Skeletal muscle cell (primary cell): ENCODE data around the gene TAMM41.

Source experiments
- DNase-seq: peaks from one replicate; pipeline ENCODE4 v3.0.0-alpha.2; 2010; ENCODE audit warnings: low read depth
- H3K4me3 ChIP-seq: 2 replicates; pipeline ENCODE4 v1.5.1; 2011; ENCODE audit warnings: low read depth, mild to moderate bottlenecking, control low read depth, low read length, moderate library complexity

TAMM41 gene

DNA sequence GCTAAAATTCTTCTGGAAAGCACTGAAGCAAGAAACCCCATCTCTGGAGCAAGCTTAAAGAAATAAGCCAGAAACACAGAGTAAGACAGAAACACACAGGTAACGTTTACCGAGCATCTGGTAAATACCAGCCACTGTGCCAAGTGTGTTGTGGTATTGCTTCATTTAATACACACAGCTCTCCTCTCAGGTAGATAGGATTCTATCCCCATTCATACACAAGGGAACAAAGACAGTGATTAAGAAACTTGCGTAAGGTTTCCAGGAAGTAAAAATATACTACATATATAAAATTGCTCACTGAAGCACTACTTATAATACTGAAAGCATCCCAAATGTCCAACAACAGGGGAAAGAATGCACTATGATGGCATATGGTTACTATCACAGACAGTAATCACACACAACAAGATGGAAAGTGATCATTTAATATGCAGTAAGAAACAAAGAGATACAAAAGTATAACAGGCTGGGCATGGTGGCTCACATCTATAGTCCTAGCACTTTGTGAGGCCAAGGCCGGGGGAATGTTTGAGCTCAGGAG is 27.5 kb downstream of the TAMM41 start:
- no peak for DNase-seq
- no peak overlapping the region for H3K4me3 ChIP-seq

DNA sequence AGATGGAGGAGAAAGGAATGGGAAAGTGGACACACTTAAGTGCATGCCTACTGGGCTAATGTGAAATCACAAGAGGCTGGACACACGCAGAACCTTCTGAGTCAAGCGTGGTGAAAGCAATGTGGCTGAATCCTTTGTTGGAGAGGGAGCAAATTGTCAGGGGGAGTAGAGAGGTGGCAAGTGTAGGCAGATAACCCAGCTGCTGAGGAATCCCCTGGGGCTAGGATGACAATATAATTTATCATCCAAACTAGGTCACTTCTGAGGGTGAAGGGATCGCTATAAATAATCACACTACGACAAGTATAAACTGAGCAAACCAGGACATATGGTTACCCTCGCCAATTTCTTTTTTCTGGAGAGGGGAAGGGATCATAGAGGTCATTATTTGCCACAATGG is 28.7 kb downstream of the TAMM41 start:
- DNase-seq = no peak
- no peak overlapping the region for H3K4me3 ChIP-seq

DNA sequence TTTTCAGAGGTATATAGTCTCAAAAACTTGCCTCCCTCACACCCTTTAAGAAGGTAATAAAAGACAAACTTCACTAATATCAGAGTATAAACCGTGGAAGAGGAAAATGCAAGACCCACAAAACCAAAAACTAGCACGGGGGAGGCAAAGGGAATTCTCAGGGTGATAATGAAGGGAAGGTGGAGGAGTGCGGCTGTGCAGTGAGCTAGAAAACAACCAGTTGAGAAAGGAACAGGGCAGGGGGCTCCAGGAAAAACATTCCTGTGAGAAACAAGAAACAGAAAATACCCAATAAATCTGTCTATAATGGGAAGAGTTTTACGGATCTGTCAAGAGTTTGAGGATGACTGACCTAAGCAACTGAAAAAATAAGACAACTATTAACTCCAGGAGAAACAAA is 31.6 kb downstream of the TAMM41 start:
- no peak for DNase-seq
- H3K4me3 ChIP-seq = no peak overlapping the region

DNA sequence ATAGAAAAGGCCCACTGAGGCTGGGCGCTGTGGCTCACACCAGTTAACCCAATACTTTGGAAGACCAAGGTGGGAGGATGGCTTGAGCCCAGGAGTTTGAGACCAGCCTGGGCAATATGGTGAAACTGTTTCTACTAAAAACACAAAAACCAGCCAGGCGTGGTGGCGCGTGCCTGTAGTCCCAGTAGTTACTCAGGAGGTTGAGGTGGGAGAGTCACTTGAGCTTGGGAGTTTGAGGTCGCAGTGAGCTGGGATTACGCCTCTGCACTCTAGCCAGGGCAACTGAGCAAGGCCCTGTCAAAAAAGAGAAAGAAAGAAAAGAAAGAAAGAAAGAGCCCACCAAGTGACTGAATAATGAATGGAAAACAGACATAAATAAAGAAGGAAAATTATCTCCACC is 32.0 kb downstream of the TAMM41 start:
- DNase-seq = no peak
- no peak overlapping the region for H3K4me3 ChIP-seq

DNA sequence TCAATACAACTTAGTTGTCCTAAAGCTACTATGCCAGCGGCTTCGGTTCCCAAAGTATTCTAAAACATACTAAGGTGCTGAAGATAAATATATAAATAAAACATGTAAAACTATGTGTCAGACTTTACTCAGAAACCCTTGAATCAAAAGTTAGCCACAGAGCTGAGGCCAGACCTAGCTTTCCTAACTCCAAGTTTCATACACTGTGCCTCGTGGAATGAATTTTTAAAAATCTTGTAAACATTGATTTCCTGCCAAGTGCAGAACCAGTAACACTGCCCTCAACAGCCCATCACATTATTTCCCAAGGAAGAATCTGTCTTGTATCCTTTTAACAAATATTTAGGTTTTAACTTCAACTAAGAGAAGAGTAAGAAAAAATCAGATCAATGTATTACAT is 36.4 kb downstream of the TAMM41 start:
- DNase-seq = no peak
- H3K4me3 ChIP-seq = no peak overlapping the region

DNA sequence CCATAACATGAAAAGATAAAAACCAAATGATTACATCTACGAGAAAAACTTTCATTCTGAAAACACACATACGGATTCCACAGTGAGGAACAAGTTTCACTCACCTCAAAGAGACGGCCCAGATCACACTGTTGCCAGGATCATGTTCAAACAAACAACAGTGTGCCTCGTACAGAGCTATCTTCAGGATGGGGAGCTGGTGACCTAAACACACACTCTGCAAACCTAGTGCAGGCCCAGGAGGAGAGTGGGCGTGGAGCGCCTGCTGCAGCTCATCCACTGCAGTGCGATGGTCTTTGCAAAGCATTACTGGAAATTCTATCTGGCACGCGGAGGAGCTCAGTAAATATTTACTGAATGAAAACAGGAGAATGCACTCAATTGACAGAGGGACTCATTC is 38.5 kb downstream of the TAMM41 start:
- DNase-seq = no peak
- no peak overlapping the region for H3K4me3 ChIP-seq

DNA sequence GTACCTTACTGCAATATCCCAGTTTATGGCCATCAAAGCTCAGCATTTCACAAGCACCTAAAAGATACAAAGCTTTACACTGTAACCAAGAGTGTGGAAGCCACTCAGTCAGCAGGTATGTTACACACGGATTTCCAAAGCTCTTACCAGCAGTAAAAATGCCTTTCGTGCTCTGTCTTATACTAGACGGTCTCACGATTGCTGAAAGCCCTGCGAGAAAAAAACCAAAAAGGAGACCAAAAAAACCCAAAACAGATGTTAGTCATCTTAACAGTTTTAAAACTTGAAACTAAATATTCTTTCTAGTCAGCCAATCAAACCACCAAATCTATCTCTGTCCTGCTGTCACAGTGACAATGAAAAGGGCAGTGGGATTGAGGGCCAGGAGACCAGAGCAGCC is 39.0 kb downstream of the TAMM41 start:
- DNase-seq = no peak
- H3K4me3 ChIP-seq = no peak overlapping the region

DNA sequence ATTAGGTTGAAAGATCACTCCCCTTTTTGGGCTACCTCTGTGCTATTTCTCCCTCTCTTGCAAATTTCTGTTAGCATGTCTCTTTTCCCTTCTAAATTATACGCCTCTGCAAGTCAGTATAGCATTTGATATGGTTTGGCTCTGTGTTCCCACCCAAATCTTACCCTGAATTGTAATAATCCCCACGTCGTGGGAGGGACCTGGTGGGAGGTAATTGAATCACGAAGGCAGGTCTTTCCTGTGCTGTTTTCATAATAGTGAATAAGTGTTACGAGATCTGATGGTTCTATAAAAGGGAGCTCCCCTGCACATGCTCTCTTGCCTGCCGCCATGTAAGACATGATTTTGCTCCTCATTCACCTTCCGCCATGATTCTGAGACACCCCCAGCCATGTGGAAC is 41.0 kb downstream of the TAMM41 start:
- DNase-seq = no peak
- H3K4me3 ChIP-seq = no peak overlapping the region

DNA sequence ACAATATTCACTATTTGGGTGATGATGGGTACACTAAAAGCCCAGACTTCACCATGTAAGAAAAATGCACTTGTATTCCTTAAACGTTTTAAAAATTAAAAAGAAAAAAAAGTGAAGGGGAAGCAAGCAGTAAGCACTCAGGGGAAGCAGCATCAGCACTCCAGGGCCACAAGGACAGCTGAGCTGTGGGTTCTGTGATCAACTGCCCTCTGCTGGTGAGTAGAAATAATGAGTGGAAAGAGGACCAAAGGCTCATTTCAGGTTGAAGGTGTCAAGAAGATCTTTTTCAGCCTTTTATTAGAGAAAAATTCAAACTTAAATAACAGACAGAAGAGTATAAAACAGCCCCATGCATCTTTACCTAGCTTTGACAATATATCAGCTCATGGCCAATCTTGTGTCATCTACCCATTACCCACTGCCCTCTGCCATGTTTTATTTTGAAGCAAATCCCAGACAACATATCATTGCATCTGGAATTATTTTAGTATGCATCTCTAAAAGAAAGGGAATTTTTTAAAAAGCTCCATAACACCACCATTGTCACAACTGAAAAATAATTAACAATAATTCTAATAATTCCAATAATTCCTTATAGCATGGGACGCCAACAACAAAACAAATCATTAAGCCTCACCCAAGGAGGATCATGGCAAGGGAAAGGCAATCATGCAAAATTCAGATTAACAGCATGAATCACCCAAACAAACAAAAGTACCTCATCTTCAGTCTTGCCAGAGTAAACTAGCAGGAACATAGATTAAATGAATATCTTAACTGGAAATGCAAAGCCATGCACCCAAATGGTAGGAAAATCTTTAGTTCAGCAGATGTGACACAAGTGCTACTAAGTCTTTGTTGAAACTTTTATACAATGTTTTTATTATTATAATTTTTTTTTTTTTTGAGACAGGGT is 42.5 kb downstream of the TAMM41 start:
- H3K4me3 ChIP-seq = no peak overlapping the region
- DNase-seq = no peak

DNA sequence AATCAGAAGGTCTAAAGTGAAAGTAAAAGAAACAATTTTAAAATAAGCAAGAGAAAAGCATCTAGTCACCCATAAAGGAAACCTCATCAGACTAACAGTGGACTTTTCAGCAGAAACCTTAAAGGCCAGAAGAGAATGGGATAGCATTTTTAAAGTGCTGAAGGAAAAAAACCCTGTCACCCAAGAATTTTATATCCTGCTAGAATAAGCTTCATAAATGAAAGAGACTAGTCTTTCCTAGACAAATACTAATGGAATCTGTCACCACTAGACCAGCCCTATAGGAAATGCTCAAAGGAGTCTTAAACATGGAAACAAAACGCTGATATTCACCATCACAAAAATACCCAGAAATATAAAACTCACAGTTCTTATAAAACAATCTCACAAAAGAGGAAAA is 46.9 kb downstream of the TAMM41 start:
- no peak for DNase-seq
- H3K4me3 ChIP-seq = no peak overlapping the region

DNA sequence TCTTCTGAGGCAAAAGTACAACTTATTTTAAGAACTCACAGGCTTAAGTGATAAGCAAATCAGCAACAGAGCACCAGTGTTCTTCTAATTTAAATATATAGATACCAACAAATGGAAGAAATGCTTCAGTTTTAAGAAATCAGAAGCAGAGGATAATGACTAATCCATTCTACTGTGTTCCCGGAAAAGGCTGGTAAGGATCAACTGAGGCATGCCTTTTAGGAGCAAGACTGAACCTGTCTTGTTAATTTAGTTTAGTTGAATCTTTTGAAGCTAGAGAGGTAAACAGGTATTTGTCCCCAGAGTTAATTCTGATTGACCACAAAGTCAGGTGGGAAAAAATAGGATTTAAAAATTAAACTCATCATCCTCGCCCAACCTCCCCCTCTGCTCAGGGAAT is 51.8 kb downstream of the TAMM41 start:
- no peak for DNase-seq
- no peak overlapping the region for H3K4me3 ChIP-seq

DNA sequence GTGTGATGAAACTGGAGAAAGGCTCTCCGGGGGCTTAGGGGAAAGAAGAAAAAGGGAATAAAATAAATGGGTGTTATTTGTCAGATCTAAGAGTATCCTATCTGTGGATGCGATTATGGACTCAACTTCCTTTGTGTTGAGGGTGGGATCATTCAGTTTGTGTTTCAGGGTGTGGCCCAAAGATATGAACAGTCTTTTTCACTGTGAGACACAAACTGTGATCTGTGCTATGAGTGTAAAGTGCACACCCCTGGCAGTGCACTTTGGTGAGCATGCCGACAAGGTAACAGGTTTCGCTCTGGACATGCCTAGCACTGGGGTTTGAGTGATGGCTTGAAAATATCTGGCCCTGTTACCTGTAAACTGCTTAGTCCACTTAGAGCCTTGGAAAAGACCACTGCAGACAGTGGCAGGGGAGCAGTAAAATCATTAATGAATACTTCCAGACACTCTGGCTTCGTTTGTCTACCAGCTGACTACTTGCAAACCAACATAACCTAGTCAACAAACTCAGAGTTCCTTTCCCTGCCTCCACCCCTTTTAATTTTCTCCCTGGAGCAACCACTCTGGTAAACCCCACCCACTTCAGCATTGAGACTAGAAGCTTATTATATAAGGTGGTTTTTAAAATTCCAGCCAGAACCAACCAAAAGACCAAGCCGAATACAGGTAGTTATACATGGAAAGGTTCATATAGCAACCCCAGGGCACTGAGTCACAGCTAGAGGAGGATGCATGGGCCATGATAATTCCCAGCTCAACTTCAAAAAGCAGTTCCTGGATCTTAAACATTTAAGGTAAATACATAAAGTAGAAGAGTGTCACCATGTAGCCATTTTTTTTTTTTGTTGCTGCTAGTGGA is 55.1 kb downstream of the TAMM41 start:
- no peak for DNase-seq

DNA sequence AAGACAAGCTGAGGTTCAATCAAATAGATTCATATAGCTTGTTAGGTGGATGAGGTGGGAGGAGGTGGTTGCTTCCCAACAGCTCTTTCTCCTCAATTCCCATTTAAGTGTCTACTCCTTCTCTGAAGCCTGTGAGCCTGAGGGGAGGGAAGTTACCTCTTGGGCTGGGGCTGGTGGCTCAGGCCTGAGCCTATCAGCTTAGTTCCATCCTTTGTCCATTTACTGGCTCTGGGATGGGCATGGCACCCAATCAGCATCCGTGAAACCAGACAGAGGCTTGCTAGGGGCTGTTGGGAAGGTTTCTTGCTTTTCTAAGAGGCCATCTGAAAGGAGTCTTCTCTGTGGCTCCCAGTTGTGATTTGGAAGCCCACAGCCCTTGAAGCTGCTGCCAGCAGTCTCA is 57.3 kb downstream of the TAMM41 start:
- DNase-seq = no peak

More for the DNA sequence above, 55.1 kb downstream of the TAMM41 start:
- H3K4me3 ChIP-seq = no peak overlapping the region

DNA sequence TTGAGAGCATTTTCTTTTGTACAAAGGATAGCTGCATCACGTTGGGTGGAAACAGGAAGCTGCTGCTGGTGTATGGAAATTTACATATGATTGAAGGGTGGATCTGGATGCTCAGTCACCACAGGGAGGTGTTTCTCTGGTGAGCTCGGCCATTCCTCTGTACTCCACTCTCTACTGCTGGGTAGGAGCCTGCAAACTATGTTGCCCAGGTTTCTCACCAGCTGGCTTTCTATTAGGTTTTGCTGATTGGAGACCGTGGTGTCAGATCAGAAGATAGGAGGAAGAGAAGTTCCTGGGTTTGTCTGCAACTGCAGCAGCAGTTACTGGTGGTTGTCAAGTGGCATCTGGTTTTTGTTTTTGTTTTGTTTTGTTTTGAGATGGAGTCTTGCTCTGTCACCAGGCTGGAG is 61.7 kb downstream of the TAMM41 start:
- no peak for DNase-seq
- no peak overlapping the region for H3K4me3 ChIP-seq

More for the DNA sequence above, 57.3 kb downstream of the TAMM41 start:
- no peak overlapping the region for H3K4me3 ChIP-seq

DNA sequence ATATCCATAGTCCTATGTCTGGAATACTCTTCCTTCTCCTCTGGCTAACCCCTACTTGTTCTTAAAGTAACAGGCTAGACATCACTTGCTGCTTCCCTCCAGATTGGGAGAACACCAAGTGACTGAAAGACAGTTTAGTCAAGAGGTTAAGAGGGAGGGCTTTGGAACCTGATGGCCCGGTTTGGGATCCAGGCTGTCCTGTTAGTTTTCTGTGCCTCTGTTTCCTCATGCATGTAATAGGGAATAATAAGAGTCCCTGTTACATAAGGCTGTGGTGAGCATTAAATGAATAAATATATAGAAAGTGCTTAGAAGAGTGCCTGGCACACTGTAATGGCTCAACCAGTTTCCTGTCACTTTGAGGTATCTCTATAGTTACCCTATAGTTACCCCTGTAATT is 66.3 kb downstream of the TAMM41 start:
- no peak for DNase-seq
- no peak overlapping the region for H3K4me3 ChIP-seq

DNA sequence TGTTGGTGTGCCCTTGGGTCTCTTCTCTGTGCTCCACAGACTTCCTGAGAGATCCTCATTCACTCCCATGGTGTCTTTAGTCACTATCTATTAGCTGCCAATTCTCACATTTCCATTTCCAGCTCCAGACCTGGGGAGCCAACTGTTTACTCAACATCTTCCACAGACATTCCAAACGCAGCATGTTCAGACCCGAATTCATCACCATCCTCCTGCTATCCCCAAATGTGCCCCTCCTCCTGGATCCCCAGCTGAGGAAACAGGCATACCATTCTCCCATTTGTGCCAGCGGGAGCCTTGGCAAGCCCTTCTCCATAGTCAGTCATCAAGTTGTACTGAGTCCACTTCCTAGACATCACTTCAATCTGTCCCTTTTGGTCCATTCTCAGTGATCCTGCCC is 67.1 kb downstream of the TAMM41 start:
- H3K4me3 ChIP-seq = no peak overlapping the region
- no peak for DNase-seq

DNA sequence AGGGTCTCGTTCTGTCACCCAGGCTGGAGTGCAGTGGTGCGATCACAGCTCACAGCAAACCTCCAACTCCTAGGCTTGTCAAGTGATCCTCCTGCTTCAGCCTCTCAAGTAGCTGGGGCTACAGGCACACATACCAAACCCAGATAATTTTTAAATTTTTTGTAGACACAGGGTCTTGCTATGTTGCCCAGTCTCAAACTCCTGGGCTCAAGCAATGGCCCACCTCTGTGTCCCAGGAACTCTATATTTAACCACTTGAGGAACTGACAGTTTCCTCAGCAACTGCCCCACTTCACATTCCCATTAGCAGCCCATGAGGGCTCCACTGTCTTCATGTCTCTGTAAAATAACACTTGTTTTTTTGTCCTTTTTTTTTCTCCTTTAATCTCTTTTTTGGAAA is 68.4 kb downstream of the TAMM41 start:
- no peak for DNase-seq
- no peak overlapping the region for H3K4me3 ChIP-seq

DNA sequence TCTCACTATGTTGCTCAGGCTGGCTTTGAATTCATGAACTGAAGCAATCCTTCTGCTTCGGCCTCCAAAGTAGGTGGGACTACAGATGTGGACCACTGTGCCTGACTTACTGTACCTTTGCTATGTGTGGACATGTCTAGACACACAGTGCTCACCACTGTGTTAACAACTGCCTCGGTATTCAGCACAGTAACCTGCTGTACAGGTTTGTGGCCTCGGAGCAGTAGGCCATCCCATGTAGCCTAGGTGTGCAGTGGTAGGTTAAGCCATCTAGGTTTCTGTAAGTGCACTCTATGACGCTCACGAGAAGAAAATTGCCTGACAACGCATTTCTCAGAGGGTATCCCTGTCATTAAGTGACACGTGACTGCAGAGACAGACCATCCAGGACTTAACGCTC is 70.3 kb downstream of the TAMM41 start:
- DNase-seq = no peak
- no peak overlapping the region for H3K4me3 ChIP-seq

DNA sequence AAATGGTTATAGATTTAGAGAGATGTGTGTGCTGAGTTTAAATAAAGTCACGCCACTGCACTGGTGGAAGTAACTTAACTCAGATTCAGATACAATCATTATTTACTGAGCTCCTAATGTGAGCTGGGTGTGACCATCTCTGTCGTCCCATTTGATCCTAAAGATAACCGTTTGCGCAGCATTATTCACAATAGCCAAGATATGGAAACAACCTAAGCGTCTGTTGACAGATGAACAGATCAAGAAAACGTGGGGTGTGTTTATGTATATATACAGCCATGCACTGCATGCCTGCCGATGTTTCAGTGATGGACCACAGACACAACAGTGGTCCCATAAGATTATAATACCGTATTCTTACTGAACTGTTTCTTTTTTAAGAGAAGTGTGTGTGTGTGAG is 71.2 kb downstream of the TAMM41 start:
- DNase-seq = no peak
- no peak overlapping the region for H3K4me3 ChIP-seq

DNA sequence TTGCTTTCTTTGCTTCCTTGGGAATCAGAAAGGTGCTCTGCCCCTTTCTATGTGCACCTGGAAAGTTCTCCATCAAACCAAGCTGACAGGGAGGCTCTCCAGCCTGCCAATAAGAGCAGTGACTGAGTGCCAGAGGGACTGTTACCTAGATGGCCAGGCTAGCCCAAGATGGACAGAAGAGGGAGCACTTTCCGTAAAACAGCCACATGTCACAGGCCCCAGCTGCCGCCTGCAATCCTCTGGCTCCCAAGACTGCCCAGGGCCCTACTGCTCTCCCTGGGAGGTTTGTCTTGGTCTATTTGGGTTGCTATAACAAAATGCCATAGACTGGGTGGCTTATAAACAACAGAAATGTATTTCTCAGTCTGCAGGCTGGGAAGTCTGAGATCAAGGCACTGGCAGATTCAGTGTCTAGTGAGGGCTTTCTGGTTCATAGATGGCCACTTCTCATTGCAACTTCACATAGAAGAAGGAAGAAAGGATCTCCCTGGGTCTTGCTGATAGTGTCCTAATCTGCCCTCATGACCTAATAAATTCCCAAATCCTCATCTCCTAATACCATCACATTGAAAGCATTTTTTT is 72.3 kb downstream of the TAMM41 start:
- no peak for DNase-seq
- H3K4me3 ChIP-seq = no peak overlapping the region
